Activated CD8-positive, alpha-beta T cell treated with anti-CD3 and anti-CD28 coated beads, Interleukin-2, amount 10 ng/mL, durations not matched to agents 7 days and 5 days (primary cell): Measurements from ENCODE around the gene CDKN1B. TPM values are rescaled to one million over a fixed set of nuclear protein-coding genes. Genes with fewer than 3 reads are reported as not detected.

Experiments
- ATAC-seq: fragments of 150-1000 bp; cut with Tn5 transposase; one replicate; pipeline ENCODE4 v1.10.0; 2021; ENCODE audit warnings: moderate library complexity
- CTCF ChIA-PET: fragments of 350-600 bp; sonication (Branson Sonifier 250); formaldehyde crosslinking; loops from one replicate; lab custom pipeline; 2021; ENCODE audit warnings: antibody characterized with exemption; lab: Charles Lee
- POLR2A ChIA-PET: fragments of 350-600 bp; sonication (Branson Sonifier 250); formaldehyde crosslinking; loops from one replicate; lab custom pipeline; 2021; ENCODE audit warnings: antibody characterized with exemption; lab: Charles Lee
- DNase-seq: peaks from one replicate; pipeline ENCODE4 v3.0.0-alpha.2; 2020
- H3K27ac Mint-ChIP-seq: one replicate; pipeline ENCODE4 v1.8.0; 2021; ENCODE audit warnings: mild to moderate bottlenecking, mixed read lengths
- H3K27me3 Mint-ChIP-seq: one replicate; pipeline ENCODE4 v1.8.0; 2021; ENCODE audit warnings: low read depth, mixed read lengths
- H3K36me3 Mint-ChIP-seq: one replicate; pipeline ENCODE4 v1.8.0; 2021; ENCODE audit warnings: low read depth, mixed read lengths
- H3K4me1 Mint-ChIP-seq: one replicate; pipeline ENCODE4 v1.8.0; 2021; ENCODE audit warnings: low read depth, mixed read lengths
- H3K4me3 Mint-ChIP-seq: one replicate; pipeline ENCODE4 v1.8.0; 2021; ENCODE audit warnings: mild to moderate bottlenecking, mixed read lengths
- H3K9me3 Mint-ChIP-seq: one replicate; pipeline ENCODE4 v1.8.0; 2022; ENCODE audit warnings: mixed read lengths; ENCODE audit not compliant: insufficient read depth
- microRNA-seq: library from miRNA; unstranded; fragments of <30 nt; microRNA quantifications from one replicate; pipeline ENCODE4 v1.2.0, GENCODE V29; 2022
- total RNA-seq, 2 experiments: library from RNA; stranded (reverse); gene quantifications; one replicate each; pipeline ENCODE4 v1.2.3, GENCODE V29; 2021

Gene CDKN1B
- total RNA-seq, 2 experiments from 2014 or later: 90.5 to 96.7 TPM

- H3K9me3 Mint-ChIP-seq: no peaks in the 10 kb centered on the region
- H3K4me1 Mint-ChIP-seq: no peaks in the 10 kb centered on the region
- H3K27ac Mint-ChIP-seq: no peak overlapping the region
- no peaks in the 10 kb centered on the region for H3K27me3 Mint-ChIP-seq
- ATAC-seq (no peak), DNase-seq (no peak)
- no peak overlapping the region for H3K4me3 Mint-ChIP-seq
- CTCF ChIA-PET: interaction anchor here (2.8 kb wide), 1 partner anchor 19 kb away, joined by 11 read pairs; no protein-coding TSS in a partner anchor
- POLR2A ChIA-PET: no interaction called here
- H3K36me3 Mint-ChIP-seq: peaks cover 45% of the 10 kb centered on the region
Measured at GRCh38 chr12:12755923-12756322, 38.8 kb downstream of the CDKN1B start.

GRCh38 chr12:12757121-12757520, 40.0 kb downstream of the CDKN1B start:
- Mint-ChIP-seq H3K36me3 (peaks cover 37% of the 10 kb centered on the region), H3K27ac (no peak overlapping the region), H3K9me3 (no peaks in the 10 kb centered on the region), H3K4me1 (no peaks in the 10 kb centered on the region), H3K27me3 (no peaks in the 10 kb centered on the region), H3K4me3 (no peak overlapping the region)
- DNase-seq (no peak), ATAC-seq (no peak)
- ChIA-PET CTCF (interaction anchor here (0.7 to 2.8 kb wide), 2 partner anchors 20 to 1039 kb away, joined by 3 to 11 read pairs; no protein-coding TSS in a partner anchor), POLR2A (no interaction called here)

GRCh38 chr12:12759234-12759915, 42.2 kb downstream of the CDKN1B start:
- ChIA-PET CTCF (interaction anchor here (0.6 kb wide), 2 partner anchors 362 to 453 kb away, joined by 4 read pairs; no protein-coding TSS in a partner anchor), POLR2A (interaction anchor here (0.7 kb wide), 1 partner anchor 44 kb away, joined by 3 read pairs; no protein-coding TSS in a partner anchor)
- Mint-ChIP-seq H3K4me3 (no peak overlapping the region), H3K4me1 (no peaks in the 10 kb centered on the region), H3K36me3 (peaks cover 32% of the 10 kb centered on the region), H3K27ac (no peak overlapping the region), H3K9me3 (no peaks in the 10 kb centered on the region), H3K27me3 (no peaks in the 10 kb centered on the region)
- DNase-seq (no peak), ATAC-seq (no peak)

GRCh38 chr12:12764824-12765223, 47.7 kb downstream of the CDKN1B start:
- DNase-seq: no peak
- Mint-ChIP-seq H3K9me3 (no peaks in the 10 kb centered on the region), H3K27me3 (no peaks in the 10 kb centered on the region), H3K36me3 (peaks cover 37% of the 10 kb centered on the region), H3K4me1 (no peaks in the 10 kb centered on the region), H3K27ac (no peak overlapping the region), H3K4me3 (no peak overlapping the region)
- no peak for ATAC-seq
- ChIA-PET POLR2A (no interaction called here), CTCF (no interaction called here)

- Mint-ChIP-seq H3K36me3 (peaks cover 31% of the 10 kb centered on the region), H3K27me3 (peaks cover 6% of the 10 kb centered on the region), H3K4me1 (no peaks in the 10 kb centered on the region), H3K4me3 (no peak overlapping the region), H3K27ac (no peak overlapping the region), H3K9me3 (peaks cover 8% of the 10 kb centered on the region)
- ChIA-PET CTCF (no interaction called here), POLR2A (no interaction called here)
- DNase-seq (no peak), ATAC-seq (no peak)
Measured at GRCh38 chr12:12770262-12770661, 53.1 kb downstream of the CDKN1B start.

Small RNA genes within 50 kb of the gene (microRNA-seq; reads per million reads assigned to microRNA genes)
- gene MIR613: not detected

Other genes starting within 250 kb of the CDKN1B start
- 10 to 100 TPM; 17.4 to 19.0 TPM for gene DUSP16, start 154.5 kb upstream of the CDKN1B start, total RNA-seq
- gene CREBL2, start 105.5 kb upstream of the CDKN1B start, total RNA-seq: 10 to 100 TPM; 13.2 to 14.3 TPM
- gene GPR19, start 21.2 kb upstream of the CDKN1B start, total RNA-seq: 10 to 100 TPM in 1 of 2 experiments, 1 to 10 TPM in 1; 7.9 to 11.0 TPM
- 10 to 100 TPM; 11.0 to 11.1 TPM for gene APOLD1, start 68.3 kb downstream of the CDKN1B start, total RNA-seq
- gene DDX47, start 96.0 kb downstream of the CDKN1B start, total RNA-seq: 10 to 100 TPM; 56.8 to 57.8 TPM
- not detected for gene GPRC5A, start 174.2 kb downstream of the CDKN1B start, total RNA-seq
- gene GPRC5D, start 234.8 kb downstream of the CDKN1B start, total RNA-seq: not detected